22Rv1 (cell line): ENCODE data around the gene NCKAP5.

Experiments
- H3K27ac ChIP-seq: fragments of 450-650 bp; 2 replicates; pipeline ENCODE4 v1.5.1; 2017
- ZFX ChIP-seq: fragments of 450-650 bp; IDR thresholded peaks from 2 replicates; pipeline ENCODE4 v1.6.1; 2017; ENCODE audit warnings: antibody characterized with exemption, borderline replicate concordance
- TF ChIP-seq, protein P1 (sequence below): fragments of 450-650 bp; IDR thresholded peaks from 2 replicates; pipeline ENCODE4 v1.5.1; 2017; ENCODE audit warnings: mild to moderate bottlenecking

Gene NCKAP5

GRCh38 chr2:133497951-133498565 lies 70.2 kb downstream of the NCKAP5 start:
- no peak overlapping the region for H3K27ac ChIP-seq
- TF ChIP-seq ZFX: no peak
- TF ChIP-seq, protein P1, sequence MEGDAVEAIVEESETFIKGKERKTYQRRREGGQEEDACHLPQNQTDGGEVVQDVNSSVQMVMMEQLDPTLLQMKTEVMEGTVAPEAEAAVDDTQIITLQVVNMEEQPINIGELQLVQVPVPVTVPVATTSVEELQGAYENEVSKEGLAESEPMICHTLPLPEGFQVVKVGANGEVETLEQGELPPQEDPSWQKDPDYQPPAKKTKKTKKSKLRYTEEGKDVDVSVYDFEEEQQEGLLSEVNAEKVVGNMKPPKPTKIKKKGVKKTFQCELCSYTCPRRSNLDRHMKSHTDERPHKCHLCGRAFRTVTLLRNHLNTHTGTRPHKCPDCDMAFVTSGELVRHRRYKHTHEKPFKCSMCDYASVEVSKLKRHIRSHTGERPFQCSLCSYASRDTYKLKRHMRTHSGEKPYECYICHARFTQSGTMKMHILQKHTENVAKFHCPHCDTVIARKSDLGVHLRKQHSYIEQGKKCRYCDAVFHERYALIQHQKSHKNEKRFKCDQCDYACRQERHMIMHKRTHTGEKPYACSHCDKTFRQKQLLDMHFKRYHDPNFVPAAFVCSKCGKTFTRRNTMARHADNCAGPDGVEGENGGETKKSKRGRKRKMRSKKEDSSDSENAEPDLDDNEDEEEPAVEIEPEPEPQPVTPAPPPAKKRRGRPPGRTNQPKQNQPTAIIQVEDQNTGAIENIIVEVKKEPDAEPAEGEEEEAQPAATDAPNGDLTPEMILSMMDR: no peak

GRCh38 chr2:133497270-133497893 lies 70.9 kb downstream of the NCKAP5 start:
- TF ChIP-seq ZFX: no peak
- H3K27ac ChIP-seq: no peak overlapping the region

- TF ChIP-seq ZFX: no peak
- TF ChIP-seq, protein P1: no peak
- no peak overlapping the region for H3K27ac ChIP-seq
Observed at GRCh38 chr2:133496501-133497269, 71.6 kb downstream of the NCKAP5 start.

GRCh38 chr2:133495226-133495625 lies 73.0 kb downstream of the NCKAP5 start:
- no peak overlapping the region for H3K27ac ChIP-seq
- no peak for TF ChIP-seq ZFX
- TF ChIP-seq, protein P1: no peak

GRCh38 chr2:133492719-133493380 lies 75.4 kb downstream of the NCKAP5 start:
- TF ChIP-seq, protein P1: no peak
- TF ChIP-seq ZFX: no peak
- H3K27ac ChIP-seq: no peak overlapping the region

DNA sequence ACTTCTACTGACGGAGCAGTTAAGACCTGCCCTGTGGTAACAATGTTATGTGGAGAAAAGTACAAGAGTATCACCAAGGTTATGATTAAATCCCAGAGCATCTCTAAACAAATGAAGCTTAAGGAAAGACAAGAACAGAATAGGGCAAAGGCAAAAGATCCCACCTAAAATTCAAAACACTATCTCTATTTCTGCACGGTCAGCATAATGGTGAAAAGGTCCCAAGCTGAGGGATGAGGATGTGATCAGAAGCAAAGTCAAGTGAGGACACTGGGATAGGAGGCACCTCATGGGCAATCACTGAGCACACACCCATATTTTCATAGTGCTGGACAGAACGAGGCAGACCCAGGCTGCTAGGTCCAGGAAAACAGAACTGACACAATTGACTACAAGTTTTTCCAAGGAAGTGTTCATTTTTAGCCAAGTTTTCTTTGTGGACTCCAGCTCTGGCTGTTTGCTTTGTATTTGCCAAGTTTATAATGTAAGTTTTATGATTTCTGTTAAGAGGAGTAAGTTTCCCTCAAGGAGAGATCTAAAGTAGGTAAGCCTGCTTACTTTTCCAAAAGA lies 77.8 kb downstream of the NCKAP5 start:
- TF ChIP-seq, protein P1: no peak
- TF ChIP-seq ZFX: no peak
- H3K27ac ChIP-seq: no peak overlapping the region

DNA sequence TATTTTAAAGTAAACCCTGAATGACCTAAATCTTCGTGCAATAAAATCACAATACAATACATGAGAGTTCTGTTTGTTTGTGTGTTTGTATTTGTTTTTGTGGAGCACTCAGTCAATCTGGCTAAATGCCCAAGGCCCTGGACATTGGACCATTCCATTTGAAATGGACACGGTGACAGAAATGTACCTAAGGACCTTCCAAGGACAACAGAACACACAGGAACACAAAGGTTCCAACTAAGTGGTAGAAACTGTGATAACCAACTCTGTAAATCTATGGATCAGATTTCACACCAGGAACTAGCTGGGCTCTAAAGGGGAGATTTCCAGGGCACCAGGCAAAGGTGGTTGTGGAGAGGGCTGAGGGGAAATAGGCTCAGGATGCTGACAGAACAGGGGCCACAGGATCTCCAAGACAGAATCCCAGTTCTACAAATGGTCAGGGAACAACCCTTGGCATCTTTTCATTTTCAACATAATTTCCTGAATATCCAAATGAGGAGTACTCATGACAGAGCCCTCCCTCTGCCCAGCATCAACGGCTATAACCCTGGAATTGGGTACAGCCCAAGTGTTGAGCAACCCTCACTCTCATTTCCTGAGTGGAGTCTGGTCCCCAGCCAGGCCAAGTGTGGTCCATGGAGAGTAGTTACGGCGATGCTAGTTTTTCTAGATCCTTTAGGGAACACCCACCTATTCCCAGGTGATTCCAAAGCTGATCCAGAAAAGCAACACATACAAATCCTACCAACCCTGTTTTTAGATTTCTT lies 78.4 kb downstream of the NCKAP5 start:
- H3K27ac ChIP-seq: no peak overlapping the region

More for the DNA sequence above, 78.4 kb downstream of the NCKAP5 start:
- TF ChIP-seq, protein P1: no peak
- TF ChIP-seq ZFX: no peak
